Stimulated activated naive CD4-positive, alpha-beta T cell (primary cell): Measurements from ENCODE around the gene TRIM43.
"Not testable (repeated sequence)": the region's sequence is repeated elsewhere in the genome, so short reads cannot be mapped to it uniquely, and the experiment has no call there.

ENCODE experiments used
- DNase-seq, 6 experiments: peaks; one replicate each; lab custom pipeline; 2025; lab: John Stamatoyannopoulos, UW

Gene TRIM43

DNA sequence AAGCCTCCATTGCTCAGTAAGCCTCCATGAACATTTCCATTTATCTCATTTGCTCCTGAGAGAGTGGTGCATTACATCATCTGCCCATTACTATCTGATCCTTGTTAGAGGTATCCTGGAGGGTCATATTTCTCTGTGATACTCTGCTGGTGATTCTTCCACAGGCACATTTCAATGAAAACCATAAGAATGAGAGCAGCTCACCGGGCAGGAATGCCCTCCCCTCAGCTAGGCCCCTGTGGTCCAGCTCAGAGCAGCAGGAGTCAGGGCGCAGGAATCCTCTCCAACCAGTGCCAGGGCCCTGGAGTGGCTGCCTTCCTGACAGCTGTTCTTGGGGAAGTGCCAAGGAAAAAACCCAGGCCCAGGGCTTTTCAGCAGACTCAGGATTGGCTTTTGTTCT, 50.0 kb downstream of the TRIM43 start:
- not testable (repeated sequence) for DNase-seq

DNA sequence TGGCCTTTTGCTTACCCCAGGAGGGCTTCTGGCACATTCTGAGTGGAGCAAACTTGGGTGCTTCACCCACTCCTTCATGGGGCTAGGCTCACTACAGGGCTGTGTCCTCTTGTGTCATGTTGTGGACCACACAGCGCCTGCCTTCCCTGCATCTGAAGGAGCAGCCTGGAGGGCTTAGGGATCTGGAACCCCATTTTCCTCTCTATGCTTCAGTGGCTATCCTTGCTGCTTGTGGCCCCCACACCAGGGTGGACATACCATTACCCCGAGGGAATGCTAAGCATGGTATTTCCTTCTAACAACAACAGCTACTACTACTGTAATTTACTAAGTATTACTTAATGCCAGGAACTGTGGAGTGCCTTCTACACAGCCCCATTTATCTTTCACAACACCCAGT, 50.6 kb downstream of the TRIM43 start:
- DNase-seq, result not testable (repeated sequence)

DNA sequence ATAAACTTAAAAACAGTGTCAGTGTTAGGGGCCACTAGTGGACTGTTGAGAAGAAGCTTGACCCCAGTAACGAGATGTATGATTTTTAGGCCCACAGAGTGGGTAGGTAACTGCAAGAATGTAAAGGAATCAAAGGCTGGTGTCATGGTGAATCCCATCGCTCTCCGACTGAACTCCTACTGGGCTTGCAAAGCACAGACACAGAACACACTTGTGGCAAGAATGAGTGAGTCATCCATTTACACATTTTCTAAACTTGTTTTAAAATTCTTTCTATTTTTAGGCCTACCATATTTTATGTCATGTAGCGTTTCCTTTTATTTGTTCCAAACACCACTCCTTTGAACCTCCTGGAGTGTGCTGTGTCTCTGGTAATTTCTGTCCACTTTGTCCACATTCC, 51.1 kb downstream of the TRIM43 start:
- not testable (repeated sequence) for DNase-seq

DNA sequence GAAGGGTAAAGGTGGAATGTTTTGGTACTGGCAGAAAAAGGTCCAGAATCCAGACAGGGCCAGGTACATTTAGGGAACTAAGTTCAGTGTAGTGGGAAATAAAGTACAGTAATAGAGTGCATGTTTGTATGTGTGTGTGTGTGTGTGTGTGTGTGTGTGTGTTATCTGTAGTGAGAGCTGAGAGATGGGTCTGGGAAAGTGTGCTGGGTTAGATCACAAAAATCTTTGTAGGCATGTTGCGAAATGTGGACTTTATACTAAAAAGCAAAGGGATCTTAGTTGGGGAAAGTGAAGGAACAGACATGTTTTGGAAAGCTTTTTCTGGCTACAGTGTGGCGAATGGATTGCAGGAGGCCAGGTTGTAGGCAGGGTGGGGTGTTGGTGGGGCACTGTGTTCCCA, 53.5 kb downstream of the TRIM43 start:
- DNase-seq, result not testable (repeated sequence)

DNA sequence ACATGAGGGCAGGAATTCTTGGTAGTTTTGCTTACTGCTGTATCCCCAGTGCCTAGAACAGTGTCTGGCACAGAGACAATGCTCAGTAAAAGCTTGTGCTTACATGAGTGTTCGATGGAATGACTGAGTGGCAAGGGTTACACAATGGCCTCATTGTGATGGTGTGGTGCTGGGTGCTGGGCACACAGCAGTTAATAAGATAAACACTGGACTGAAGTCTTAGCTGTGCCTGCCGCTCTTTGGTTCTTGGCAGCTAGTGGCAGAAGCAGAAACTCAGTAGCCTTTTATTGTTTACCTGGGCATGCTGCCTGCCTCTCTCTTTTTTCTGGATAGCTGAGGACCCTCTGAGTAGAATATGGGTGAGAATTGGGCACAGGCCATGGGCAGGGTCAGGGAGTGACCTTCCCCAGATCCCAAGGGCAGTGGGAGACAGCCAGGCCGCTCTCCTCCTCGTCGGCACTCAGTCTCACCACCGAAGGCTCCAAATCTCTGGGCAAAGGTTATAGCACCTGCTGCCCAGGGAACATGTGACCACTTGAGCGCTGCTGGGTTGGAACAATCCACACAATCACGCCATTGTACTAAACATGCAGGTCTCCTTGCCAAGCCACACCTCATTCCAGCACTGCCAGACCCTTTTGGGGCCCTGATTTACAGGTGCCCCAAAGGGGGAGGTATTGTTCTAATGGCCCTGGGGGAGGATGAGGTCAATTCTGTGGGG, 54.6 kb downstream of the TRIM43 start:
- not testable (repeated sequence) for DNase-seq

DNA sequence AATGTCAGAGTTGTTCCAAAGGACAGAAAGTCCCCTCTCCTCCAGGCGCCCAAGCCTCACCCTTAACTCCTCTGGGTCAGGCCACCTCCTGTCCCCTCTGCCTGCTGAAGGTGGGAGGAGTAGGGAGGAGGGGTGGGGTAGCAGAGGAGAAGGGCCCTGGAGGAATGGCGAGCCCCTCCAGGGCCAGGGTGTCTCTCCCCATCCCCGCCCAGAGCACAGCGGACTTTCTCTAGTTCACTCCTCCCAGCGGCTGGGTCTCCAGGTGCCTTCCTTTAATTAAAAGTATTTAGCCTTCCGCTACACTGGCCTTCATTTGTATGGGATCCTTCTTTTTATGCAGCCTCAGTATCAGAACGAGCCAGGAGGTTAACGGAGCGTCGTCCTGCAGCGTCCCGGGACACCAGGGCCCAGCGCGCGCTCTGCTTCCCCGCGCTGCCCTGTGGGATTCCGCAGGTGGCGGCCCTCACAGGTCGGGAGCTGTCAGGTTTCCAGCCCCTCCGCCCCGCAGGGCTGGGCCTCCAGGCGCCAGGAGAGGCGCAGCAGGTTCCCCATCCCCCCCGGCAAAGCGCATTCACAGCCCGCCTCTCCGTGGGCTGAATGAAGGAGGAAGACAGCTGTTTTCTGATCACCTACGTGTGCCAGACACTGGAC, 57.2 kb downstream of the TRIM43 start:
- not testable (repeated sequence) for DNase-seq
